H54 (cell line): Measurements from ENCODE around the gene NPR1.
"Not testable (repeated sequence)": the region's sequence is repeated elsewhere in the genome, so short reads cannot be mapped to it uniquely, and the experiment has no call there.

Source experiments
- DNase-seq: peaks from one replicate; pipeline ENCODE4 v3.0.0; 2011; ENCODE audit warnings: low spot score, mixed read lengths; ENCODE audit not compliant: insufficient read length
- FAIRE-seq: peaks from 3 replicates; lab custom pipeline; 2011; peaks lifted over from hg19 to GRCh38; lab: Jason Lieb, UNC
- POLR2A ChIP-seq: IDR thresholded peaks from 2 replicates; pipeline ENCODE4 v1.6.1; 2011; ENCODE audit warnings: low read depth, mild to moderate bottlenecking, low read length

The NPR1 gene

DNA sequence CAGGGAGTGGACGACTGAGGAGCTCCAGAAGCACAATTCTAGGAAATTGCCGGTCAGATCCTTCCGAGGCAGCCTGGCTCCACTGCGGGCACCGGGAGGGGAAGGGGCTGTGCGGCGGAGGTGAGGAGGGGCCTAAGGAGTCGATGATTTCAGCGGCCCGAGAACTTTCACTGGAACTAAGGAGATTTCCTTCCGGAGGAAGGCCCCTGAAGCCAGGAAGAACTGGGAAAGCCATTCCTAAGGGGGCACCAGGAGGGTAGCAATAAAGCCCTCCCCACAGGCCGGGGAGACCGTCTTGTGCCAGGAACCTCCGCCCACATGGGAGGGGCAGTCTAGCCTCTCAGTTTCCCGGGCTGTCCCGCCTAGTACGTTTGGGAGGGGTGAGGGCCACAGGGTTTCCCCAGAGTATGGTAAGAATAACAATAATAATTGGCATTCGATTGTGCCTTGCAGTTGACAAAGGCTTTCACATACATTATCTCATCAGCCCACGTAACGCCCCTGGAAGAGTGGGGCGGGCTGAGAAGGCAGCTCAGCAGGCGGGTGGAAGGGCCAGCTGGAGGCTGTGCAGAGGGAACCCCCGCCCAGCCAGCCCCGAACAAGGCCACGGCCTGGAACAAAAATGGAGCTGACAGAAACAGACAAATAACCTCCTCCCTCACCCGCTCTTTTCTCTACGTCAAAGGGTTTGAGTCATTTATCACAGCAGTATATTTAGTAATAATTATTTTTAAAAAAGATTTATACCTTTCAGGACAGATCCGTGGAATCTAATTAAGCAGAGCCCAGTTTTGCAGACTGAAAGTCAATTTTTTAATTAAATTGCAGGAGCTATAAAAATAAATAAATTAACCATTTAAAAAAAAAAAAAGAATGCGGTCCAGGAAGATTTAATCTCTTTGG is 19.8 kb downstream of the NPR1 start:
- no peak for TF ChIP-seq POLR2A
- no peak for DNase-seq
- FAIRE-seq, result no peak

DNA sequence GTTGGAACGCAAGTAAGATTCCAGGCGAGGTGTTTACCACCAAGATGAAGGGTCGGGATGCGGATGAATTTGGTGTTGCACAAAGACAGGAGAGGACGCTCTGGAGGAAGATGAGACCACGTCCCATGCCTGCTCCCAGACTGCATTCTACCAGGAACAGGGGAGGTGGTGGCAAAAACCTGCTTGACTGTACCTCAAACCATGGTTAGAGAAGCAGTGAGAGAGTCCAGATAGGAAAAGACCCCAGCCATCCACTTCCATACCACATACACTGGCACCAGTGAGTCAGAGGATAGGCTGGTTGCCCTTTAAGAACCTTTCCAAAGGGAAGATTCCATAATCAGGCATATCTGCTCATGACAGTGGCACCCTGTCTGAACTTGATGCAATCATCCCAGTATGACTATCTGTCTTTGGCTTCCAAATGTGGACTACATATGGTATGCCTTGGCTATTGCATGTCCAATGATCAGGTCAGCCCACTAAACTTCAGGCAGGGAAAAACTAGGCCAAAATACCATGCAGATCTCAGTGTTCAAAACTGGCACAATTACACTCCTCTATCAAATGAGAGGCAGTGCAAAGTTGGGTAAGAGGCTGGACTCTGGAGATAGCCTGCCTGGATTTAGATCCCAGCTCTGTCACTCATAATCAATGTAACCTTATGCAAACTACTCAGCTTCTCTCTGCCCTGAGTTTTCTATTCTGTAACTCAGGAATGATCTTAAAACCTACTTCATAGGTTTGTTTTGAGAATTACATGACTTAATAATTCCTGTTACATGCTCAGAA is 20.6 kb downstream of the NPR1 start:
- no peak for DNase-seq

DNA sequence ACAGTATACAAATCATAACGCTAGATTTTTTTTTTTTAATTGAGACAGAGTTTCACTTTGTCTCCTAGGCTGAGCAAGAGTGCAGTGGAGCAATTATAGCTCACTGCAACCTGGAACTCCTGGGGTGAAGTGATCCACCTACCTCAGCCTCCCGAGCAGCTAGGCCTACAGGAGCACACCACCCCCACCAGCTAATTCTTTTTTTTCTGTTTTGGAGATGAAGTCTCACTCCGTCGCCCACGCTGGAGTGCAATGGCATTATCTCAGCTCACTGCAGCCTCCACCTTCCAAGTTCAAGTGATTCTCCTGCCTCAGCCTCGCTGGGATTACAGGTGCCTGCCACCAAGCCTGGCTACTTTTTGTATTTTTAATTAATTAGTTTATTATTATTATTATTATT is 21.3 kb downstream of the NPR1 start:
- no peak for FAIRE-seq

More for the DNA sequence above, 20.6 kb downstream of the NPR1 start:
- TF ChIP-seq POLR2A, result no peak
- FAIRE-seq, result no peak

DNA sequence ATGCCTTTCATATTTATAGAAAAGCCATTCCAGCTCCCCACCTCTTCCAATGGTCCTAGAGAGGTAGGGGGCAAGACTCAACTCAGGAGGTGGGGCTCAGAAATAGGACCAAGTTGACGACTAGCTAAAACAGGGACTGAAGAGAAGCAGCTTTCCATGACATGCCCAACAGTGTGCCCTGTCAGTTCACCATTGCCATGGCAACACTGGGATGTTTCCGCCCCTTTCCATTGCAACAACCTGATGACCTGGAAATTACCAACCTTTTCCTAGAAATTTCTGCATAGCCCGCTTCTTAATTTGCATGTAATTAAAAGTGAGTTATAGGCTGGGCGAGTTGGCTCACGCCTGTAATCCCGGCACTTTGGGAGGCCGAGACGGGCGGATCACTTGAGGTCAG is 27.0 kb downstream of the NPR1 start:
- no peak for DNase-seq
- no peak for FAIRE-seq
- no peak for TF ChIP-seq POLR2A

More for the DNA sequence above, 21.3 kb downstream of the NPR1 start:
- no peak for TF ChIP-seq POLR2A
- no peak for DNase-seq

DNA sequence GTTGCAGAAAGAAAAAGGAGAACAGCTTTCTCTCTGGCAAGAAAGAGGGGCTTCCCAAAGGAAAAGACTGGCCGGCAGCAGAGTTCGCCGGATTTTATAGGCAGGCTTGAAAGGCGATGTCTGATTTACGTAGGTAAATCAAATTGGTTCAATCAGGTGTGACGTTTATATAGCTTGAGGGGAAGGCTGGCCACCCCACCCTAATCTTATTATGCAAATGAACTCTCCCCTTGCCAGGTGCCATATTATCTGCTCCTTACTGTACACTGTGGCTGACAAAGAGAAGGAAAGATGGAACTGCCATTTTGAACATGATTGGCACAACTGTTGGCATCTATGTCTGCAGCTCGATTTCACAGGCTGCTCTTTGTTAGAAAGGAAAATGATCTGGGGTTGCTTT is 32.5 kb downstream of the NPR1 start:
- FAIRE-seq, result no peak
- no peak for DNase-seq
- TF ChIP-seq POLR2A, result no peak

DNA sequence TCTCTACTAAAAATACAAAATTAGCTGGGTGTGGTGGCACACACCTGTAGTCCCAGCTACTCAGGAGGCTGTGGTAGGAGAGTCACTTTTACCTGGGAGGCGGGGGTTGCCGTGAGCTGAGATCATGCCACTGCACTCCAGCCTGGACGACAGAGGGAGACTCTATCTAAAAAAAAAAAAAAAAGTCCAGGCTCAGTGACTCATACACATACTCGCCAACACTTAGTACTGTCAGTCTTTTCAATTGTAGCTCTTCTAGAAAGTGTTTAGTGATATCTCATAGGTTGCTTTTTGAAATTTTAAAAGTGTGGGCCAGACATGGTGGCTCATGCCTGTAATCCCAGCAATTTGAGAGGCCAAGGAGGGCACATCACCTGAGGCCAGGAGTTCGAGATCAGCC is 37.7 kb downstream of the NPR1 start:
- DNase-seq, FAIRE-seq: not testable (repeated sequence)

DNA sequence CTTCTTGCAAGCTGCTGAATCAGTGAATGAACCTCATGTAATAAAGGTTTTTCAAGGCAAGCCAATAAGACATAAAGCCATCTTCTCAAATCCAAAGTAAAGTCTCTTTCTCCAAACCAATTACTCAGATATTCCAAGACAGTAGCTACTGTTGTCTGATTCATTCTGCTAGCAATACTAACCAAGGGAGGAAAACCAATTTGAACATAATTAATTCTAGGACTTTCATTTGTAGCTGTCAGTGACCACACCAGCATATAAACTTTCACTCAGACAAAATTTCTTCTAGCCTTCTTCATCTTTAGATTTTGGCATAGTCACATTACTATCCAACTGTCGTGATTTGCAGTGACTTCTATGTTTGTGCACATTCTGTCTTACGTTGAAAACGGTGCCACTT is 38.8 kb downstream of the NPR1 start:
- FAIRE-seq, result no peak
- DNase-seq, result no peak
- TF ChIP-seq POLR2A, result no peak

DNA sequence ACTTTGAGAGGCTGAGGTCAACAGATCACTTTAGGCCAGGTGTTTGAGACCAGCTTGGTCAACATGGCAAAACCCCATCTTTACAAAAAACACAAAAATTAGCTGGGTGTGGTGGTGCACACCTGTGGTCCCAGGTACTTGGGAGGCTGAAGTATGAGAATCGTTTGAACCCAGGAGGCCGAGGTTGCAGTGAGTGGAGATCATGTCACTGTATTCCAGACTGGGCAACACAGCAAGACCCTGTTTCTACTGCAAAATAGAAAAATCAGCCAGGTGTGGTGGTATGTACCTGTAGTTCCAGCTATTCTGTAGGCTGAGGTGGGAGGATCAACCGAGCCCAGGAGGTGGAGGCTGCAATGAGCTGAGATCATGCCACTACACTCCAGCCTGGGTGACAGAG is 45.2 kb downstream of the NPR1 start:
- no peak for FAIRE-seq
- DNase-seq, result no peak
- no peak for TF ChIP-seq POLR2A

DNA sequence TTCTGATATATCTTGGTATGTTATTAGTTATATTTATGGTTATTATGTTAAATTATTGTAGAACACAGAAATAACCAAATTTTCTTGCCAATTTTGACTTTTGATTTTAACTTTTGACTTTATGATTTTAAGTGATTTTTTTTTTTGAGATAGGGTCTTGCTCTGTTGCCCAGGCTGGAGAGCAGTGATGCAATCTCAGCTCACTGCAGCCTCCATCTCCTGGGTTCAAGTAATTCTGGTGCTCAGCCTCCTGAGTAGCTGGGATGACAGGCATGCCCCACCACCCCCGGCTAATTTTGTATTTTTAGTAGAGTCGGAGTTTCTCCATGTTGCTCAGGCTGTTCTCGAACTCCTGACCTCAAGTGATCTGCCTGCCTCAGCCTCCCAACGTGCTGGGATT is 46.1 kb downstream of the NPR1 start:
- DNase-seq, FAIRE-seq: not testable (repeated sequence)

DNA sequence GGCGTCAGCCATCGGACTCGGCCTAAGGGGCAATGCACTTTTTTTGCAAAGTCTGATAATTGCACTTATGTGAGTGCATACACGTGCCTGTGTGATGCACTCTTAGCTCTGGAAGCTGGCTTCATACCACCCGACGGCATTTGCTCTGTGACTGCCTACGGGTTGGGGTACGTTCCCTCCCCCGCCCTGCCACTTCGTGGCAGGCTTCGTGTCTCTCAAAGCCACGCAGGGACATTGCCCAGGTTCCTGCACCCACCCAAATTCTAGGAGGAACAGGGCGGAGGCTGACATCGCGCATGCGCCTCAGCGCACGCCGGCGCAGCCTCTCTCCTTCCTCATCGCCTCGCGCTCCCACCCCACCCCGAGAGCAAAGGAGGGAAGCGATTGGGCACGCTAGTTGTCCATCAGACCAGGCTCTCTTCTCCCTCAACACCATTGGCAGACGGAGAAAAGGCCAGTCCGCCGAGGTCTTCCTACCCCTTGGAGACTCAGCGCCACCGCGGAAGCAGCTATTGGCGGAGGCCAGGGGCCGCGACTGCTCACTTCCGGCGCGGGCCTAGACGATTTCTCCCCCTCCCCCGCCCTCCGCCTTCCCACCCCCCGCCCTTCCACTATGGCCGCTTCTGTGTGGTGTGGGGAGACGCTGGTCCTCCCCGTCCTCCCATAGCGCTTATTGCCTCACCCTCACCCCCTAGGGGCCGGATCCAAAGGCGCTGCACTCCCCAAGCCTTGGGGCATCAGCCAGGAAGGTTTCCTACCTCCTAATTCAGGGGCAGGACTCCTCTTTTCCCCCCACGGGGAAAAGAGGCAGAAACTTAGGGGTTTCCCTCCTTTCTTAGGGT is 49.2 kb downstream of the NPR1 start, which contains the start of gene INTS3:
Gene INTS3 (plus strand): TSS at position 588 of the 842 bp plus-strand sequence. CDS start 585 bp downstream, outside the sequence.
- no peak for FAIRE-seq
- peak; percentile 78 for TF ChIP-seq POLR2A
- peak; percentile 95 for DNase-seq

DNA sequence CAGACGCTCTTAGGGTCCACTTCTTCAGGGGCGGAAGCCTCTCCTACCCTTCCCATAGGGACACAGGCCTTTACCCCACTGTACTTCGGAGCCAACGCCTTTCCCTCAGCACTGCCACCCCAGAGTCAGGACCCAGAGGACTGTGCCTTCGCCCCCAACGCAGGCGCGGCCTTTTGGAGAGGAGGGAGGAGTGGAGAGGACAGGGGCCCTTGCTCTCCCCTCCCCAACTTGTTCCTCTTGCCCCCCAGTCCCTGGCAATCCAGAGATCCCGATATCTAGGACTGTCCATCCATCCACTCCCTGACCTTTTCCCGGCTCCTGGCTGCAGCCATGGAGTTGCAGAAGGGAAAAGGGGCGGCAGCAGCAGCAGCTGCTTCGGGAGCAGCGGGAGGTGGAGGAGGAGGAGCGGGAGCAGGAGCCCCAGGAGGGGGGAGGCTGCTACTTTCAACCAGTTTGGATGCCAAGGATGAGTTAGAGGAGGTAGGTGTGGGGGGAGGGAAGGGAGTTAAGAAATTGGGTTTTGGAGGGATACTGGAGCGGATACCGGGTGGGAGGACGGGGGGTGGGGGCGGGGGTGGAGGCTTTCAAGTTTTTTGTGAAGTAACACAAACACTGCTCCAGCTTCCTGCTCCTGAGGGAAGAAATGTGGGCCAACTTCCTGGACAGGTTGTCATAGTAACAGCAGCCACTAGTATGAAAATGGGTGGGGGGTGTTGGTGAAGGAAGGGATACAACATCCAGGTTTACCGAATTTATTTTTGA is 50.0 kb downstream of the NPR1 start:
- peak; percentile 37; the same call in 1 of the 2 replicates for TF ChIP-seq POLR2A
- DNase-seq (no peak), FAIRE-seq (no peak)

DNA sequence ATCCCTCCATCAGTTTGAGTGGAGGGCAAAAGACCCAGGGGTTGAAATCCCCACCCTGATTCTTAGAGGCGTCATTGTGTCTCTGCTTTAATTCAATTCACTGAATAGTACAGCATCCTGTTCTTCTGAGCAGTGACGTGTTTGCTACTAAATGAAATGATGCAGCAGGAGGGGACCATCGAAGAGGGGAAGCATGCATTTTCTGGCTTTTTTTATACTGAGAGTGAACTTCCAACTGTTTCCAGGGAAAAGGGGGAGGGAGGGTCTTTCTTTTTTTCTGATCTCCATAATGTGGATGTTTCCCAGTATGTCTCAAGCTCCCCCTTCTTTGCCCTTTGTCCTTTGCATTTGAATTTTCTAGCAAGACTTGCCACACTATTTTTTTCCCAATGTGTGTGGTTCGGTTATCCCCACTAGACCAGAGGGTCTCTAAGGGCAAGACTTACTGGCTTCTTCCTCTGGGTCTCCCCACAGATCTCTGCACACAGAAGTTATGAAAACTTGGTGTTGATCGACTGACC is 52.0 kb downstream of the NPR1 start:
- no peak for TF ChIP-seq POLR2A
- FAIRE-seq (no peak), DNase-seq (no peak)

DNA sequence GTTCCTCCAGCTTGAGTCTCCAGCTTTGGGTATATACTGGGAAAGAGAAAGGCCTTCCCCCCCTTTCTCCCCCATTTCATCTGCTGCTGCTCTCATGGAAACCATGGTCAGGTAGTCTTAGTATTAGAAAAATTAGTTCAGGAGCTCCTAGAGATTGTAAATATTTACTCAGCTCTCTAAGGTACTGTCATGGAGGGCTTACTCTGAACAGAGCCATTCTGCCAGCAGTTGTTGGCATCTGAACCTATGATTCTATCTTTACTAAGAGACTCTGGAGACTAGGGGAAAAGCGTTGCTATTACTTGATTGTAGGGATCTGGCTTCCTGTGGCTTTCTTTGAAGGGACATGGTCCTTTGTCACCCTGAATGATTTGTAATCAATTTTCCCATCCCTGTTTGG is 55.5 kb downstream of the NPR1 start:
- no peak for DNase-seq
- no peak for FAIRE-seq
- no peak for TF ChIP-seq POLR2A
